ENCODE measurements around the gene TTBK2. TPM values are rescaled to one million over a fixed set of nuclear protein-coding genes. Genes with fewer than 3 reads are reported as not detected.
A peak's percentile ranks its signal among the peaks of the same experiment; 100 is the strongest.
"Not testable (repeated sequence)": the region's sequence is repeated elsewhere in the genome, so short reads cannot be mapped to it uniquely, and the experiment has no call there.

Gene TTBK2
- total RNA-seq, 2 donors from 2014 or later: 22.1 to 26.7 TPM

GRCh38 chr15:42785569-42785968 lies 135.0 kb downstream of the TTBK2 start:
- ATAC-seq (no peak), DNase-seq (no peak)
- intact Hi-C loops (cut with DNase I): no loop called here

GRCh38 chr15:42784705-42785104 lies 135.9 kb downstream of the TTBK2 start:
- ATAC-seq (no peak), DNase-seq (no peak)
- intact Hi-C loops (cut with DNase I): no loop called here

GRCh38 chr15:42782716-42783115 lies 137.9 kb downstream of the TTBK2 start:
- ATAC-seq (no peak), DNase-seq (no peak)
- intact Hi-C loops (cut with DNase I): no loop called here

GRCh38 chr15:42775416-42775815 lies 145.2 kb downstream of the TTBK2 start:
- ATAC-seq (no peak), DNase-seq (no peak)
- intact Hi-C loops (cut with DNase I): no loop called here

GRCh38 chr15:42772901-42773300 lies 147.7 kb downstream of the TTBK2 start:
- intact Hi-C loops (cut with DNase I): no loop called here
- DNase-seq (no peak), ATAC-seq (no peak)

GRCh38 chr15:42772144-42772543 lies 148.4 kb downstream of the TTBK2 start:
- ATAC-seq (peak; percentile 46 to 76), DNase-seq (peak; percentile 38)

GRCh38 chr15:42766109-42766508 lies 154.5 kb downstream of the TTBK2 start:
- intact Hi-C loops (cut with DNase I); DNase-seq; ATAC-seq: not testable (repeated sequence)

More at GRCh38 chr15:42772144-42772543, 148.4 kb downstream of the TTBK2 start:
- intact Hi-C loops (cut with DNase I): no loop called here

GRCh38 chr15:42764154-42764731 lies 156.3 kb downstream of the TTBK2 start:
- intact Hi-C loops (cut with DNase I); ATAC-seq; DNase-seq: not testable (repeated sequence)

- intact Hi-C loops (cut with DNase I); ATAC-seq; DNase-seq: not testable (repeated sequence)
Measured at GRCh38 chr15:42761813-42762212, 158.8 kb downstream of the TTBK2 start.

GRCh38 chr15:42760759-42761158 lies 159.8 kb downstream of the TTBK2 start:
- DNase-seq (no peak), ATAC-seq (no peak)
- intact Hi-C loops (cut with DNase I): no loop called here

GRCh38 chr15:42759093-42759492 lies 161.5 kb downstream of the TTBK2 start:
- intact Hi-C loops (cut with DNase I): no loop called here
- ATAC-seq: no peak
- no peak for DNase-seq

GRCh38 chr15:42750306-42750705 lies 170.3 kb downstream of the TTBK2 start:
- ATAC-seq: no peak
- intact Hi-C loops (cut with DNase I): no loop called here
- no peak for DNase-seq

- no peak for DNase-seq
- intact Hi-C loops (cut with DNase I): no loop called here
- ATAC-seq: no peak
Measured at GRCh38 chr15:42749266-42749665, 171.3 kb downstream of the TTBK2 start.

- DNase-seq: no peak
- no peak for ATAC-seq
- intact Hi-C loops (cut with DNase I): no loop called here
Measured at GRCh38 chr15:42744195-42744594, 176.4 kb downstream of the TTBK2 start.

GRCh38 chr15:42742149-42742548 lies 178.4 kb downstream of the TTBK2 start:
- ATAC-seq (no peak), DNase-seq (no peak)
- intact Hi-C loops (cut with DNase I): no loop called here

- ATAC-seq (no peak), DNase-seq (no peak)
- intact Hi-C loops (cut with DNase I): no loop called here
Measured at GRCh38 chr15:42741710-42742109, 178.9 kb downstream of the TTBK2 start.

- ATAC-seq: no peak
- no peak for DNase-seq
- intact Hi-C loops (cut with DNase I): no loop called here
Measured at GRCh38 chr15:42737529-42738328, 182.8 kb downstream of the TTBK2 start.

GRCh38 chr15:42736793-42737528 lies 183.6 kb downstream of the TTBK2 start, which contains the start of gene CDAN1:
Gene CDAN1 (minus strand): TSS chr15:42737128. CDS start chr15:42737102, 26 bp downstream.
- ATAC-seq (peak; percentile 97 to 98), DNase-seq (peak; percentile 94)
- intact Hi-C loops (cut with DNase I): no loop called here

- ATAC-seq (peak; percentile 53 to 62), DNase-seq (peak; percentile 36)
- intact Hi-C loops (cut with DNase I): no loop called here
Measured at GRCh38 chr15:42736178-42736792, 184.3 kb downstream of the TTBK2 start.

All from left cardiac atrium (tissue), 4 donors.